Neutrophil (primary cell): ENCODE data around the gene LRRC46.

ENCODE experiments used
- H3K27ac ChIP-seq: fragments of 200-600 bp; sonication (generic); 2 replicates; pipeline ENCODE4 v1.5.1; 2016; ENCODE audit warnings: mild to moderate bottlenecking, moderate library complexity
- H3K27me3 ChIP-seq: fragments of 200-600 bp; sonication (generic); 2 replicates; pipeline ENCODE4 v1.6.0; 2016; ENCODE audit warnings: mild to moderate bottlenecking
- H3K36me3 ChIP-seq: fragments of 200-600 bp; sonication (generic); 2 replicates; pipeline ENCODE4 v1.5.1; 2017
- H3K4me1 ChIP-seq, 2 experiments: fragments of 200-600 bp in 1 of 2; sonication (generic) in 1 of 2; 1 replicate in 1 of 2; 2 replicates in 1 of 2; pipeline versions ENCODE4 v1.5.1 to v1.6.1; 2013 to 2016; ENCODE audit warnings: low read depth in 1 of 2, low read length in 1 of 2, mild to moderate bottlenecking in 1 of 2, moderate library complexity in 1 of 2; ENCODE audit not compliant: control insufficient read depth in 1 of 2, insufficient read depth in 1 of 2
- H3K4me3 ChIP-seq, 2 experiments: fragments of 200-600 bp in 1 of 2; sonication (generic) in 1 of 2; 1 replicate in 1 of 2; 2 replicates in 1 of 2; pipeline ENCODE4 v1.5.1; 2013 to 2016; ENCODE audit warnings: low read depth in 1 of 2, low read length in 1 of 2, mild to moderate bottlenecking in 1 of 2, moderate library complexity in 1 of 2
- H3K9me3 ChIP-seq: fragments of 200-600 bp; sonication (generic); 2 replicates; pipeline ENCODE4 v1.5.1; 2016
- TF ChIP-seq, protein P1 (sequence below): fragments of 200-600 bp; sonication (generic); IDR thresholded peaks from 2 replicates; pipeline ENCODE4 v1.5.1; 2016; ENCODE audit warnings: antibody characterized with exemption

LRRC46 gene, protein sequence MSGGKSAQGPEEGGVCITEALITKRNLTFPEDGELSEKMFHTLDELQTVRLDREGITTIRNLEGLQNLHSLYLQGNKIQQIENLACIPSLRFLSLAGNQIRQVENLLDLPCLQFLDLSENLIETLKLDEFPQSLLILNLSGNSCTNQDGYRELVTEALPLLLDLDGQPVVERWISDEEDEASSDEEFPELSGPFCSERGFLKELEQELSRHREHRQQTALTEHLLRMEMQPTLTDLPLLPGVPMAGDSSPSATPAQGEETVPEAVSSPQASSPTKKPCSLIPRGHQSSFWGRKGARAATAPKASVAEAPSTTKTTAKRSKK

DNA sequence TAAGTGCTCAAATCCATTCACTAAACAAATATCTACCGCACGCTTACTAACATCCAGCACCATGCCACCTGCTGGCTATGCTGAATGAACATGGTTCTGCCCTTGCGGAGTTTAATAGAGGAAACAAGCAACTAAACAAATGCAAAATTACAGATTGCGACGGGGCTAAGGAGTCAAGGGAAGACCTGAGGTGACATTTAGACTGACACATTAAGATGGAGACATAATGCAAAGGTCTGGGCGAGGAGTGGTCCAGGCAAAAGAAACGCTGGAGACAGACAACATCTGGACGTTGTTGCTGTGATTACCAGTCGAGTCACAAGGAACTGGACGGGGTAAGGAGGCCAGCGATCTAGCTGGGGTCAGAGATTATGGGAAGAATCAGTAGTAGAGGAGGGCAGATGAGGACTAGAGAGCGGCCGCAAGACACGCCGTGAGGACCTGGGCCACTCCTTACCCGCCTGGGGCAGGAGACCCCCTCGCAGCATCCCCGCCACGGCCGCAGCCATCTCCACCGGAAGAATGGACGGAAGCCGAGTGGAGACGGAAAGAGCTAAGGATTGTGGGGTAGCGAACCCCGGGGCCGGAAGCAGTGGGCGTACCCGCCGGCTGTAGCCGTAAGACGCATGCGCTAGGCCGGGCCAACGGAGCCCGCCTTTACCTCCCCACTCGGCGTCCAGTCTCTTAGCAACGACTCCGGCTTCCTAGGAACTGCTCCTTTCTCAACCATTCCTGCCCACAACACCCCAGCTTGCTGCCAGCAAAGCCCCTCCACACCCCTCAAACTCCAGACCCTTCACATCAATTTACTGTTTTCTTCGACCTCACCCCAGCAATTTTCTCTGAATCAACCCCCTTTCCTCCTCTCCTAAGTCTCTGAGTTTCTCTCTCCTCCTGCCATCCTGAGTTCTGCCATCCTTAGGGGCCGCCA lies at the start of gene LRRC46, which contains the start of gene MRPL10:
Gene LRRC46, plus strand, starts transcription at position 668 of the 931 bp plus-strand sequence. CDS start 320 bp downstream, outside the sequence.
Gene MRPL10, minus strand, starts transcription at position 539 of the 931 bp plus-strand sequence. Its CDS starts 30 bp downstream, at position 509.
- Histone ChIP-seq H3K4me1 (peaks cover 21 to 22% of the 10 kb centered on the region in 2 experiments), H3K4me3 (peak within 1 kb of the TSS; percentile 74 to 91), H3K27me3 (no peaks in the 10 kb centered on the region), H3K27ac (peak within 1 kb of the TSS; percentile 89), H3K9me3 (no peaks in the 10 kb centered on the region), H3K36me3 (peaks cover 26% of the 10 kb centered on the region)
- TF ChIP-seq, protein P1, sequence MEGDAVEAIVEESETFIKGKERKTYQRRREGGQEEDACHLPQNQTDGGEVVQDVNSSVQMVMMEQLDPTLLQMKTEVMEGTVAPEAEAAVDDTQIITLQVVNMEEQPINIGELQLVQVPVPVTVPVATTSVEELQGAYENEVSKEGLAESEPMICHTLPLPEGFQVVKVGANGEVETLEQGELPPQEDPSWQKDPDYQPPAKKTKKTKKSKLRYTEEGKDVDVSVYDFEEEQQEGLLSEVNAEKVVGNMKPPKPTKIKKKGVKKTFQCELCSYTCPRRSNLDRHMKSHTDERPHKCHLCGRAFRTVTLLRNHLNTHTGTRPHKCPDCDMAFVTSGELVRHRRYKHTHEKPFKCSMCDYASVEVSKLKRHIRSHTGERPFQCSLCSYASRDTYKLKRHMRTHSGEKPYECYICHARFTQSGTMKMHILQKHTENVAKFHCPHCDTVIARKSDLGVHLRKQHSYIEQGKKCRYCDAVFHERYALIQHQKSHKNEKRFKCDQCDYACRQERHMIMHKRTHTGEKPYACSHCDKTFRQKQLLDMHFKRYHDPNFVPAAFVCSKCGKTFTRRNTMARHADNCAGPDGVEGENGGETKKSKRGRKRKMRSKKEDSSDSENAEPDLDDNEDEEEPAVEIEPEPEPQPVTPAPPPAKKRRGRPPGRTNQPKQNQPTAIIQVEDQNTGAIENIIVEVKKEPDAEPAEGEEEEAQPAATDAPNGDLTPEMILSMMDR: no peak

DNA sequence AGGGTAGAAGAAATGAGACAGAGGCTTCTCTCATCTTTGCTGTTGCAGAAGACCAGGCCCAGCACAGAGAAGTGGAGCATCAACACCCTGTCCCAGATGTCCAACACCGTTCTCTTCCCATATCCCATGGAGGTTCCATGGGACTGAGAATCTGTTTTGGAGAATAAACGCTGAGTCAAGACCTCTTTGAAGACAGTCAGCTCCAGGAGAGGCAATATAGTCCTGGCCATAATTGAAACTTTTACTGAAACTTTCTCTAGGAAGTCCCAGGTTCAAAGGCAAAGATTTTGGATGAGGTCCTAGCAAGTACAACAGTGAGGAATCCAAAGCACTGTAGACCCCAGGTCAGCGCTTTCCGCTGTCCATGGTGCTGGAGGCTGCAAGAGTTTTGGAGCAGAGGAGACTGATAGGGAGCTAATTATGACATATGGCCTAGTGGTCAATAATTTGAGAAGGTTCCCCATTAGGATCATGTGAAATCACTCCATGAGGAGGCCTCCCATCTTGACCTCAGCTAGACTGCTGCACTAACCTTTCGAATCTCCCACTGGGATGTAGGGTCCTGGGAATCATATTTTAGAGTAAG lies 45.8 kb upstream of the LRRC46 start:
- no peak overlapping the region for H3K27ac ChIP-seq
- H3K4me3 ChIP-seq: no peak overlapping the region
- TF ChIP-seq, protein P1: no peak
- H3K36me3 ChIP-seq: no peaks in the 10 kb centered on the region
- H3K9me3 ChIP-seq: no peaks in the 10 kb centered on the region
- H3K4me1 ChIP-seq: no peaks in the 10 kb centered on the region
- peaks cover 96% of the 10 kb centered on the region for H3K27me3 ChIP-seq

DNA sequence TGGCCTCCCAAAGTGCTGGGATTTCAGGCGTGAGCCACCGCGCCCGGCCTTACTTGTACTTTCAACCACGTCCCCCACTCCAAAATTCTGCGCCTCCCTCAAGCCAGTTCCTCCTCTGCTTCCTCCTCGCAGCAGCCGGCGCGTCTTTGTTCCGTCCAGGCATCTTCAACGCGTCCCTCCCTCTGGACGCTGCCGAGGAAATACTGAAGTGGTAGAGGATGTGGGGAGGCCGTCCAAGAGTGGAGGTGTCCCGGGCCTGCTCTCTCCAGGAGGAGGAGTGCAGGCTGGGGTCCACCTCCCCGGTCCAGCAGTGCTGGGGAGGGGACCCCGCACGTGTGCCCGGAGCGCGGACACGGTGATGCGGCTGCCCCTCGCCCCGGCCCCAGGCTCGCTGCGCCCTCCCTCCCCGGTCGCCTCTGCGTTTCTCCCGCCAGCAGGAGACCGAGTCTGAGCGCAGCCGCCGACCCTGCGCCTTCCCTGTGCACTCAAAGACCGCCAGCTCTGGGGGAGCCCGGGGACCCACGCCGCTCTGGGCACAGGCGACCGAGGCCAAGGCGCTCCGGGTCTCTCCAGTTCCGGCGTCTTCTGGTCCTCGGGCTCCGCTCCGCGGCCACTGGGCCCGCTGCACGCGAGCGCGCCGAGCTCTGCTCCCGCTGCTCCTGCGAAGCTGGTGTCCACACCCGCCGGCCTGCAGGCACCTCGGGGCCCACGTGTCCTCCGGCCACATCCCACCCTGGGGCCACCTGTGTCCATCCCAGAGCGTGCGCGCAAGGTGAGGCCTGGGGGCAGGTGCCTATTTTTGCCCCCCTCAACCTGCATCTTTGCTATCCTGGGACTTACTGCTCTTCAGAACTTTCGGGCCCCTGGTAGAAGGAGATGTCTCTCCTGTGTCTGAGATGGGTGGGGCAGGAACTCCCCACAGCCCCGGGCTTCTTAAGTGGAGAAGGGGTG lies 41.6 kb upstream of the LRRC46 start:
- H3K4me3 ChIP-seq: no peak overlapping the region

DNA sequence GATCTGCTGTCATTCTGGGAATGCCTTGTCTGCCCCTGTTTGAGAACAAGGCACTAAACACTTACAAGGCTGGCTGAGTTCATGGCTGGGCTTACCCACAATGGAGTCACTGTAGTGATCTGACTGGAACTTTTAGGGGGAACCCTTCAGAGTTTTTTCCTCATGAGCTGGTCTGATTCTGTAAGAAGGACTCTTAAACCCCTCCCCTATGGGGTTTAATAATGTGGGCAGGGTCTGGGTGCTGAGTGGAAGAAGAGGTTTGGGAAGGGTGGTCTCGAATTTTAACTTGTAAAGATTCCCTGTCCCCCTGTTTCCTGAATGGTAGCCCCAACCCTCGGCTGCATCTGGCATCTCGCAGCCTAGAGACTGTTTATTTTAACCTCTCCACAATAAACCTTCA lies 40.4 kb upstream of the LRRC46 start:
- Histone ChIP-seq H3K27ac (no peak overlapping the region), H3K36me3 (no peaks in the 10 kb centered on the region), H3K4me3 (no peak overlapping the region), H3K27me3 (peaks cover 100% of the 10 kb centered on the region), H3K4me1 (no peaks in the 10 kb centered on the region), H3K9me3 (no peaks in the 10 kb centered on the region)
- TF ChIP-seq, protein P1: no peak

More for the DNA sequence above, 41.6 kb upstream of the LRRC46 start:
- H3K9me3 ChIP-seq: no peaks in the 10 kb centered on the region
- no peaks in the 10 kb centered on the region for H3K4me1 ChIP-seq
- TF ChIP-seq, protein P1: no peak
- no peaks in the 10 kb centered on the region for H3K36me3 ChIP-seq
- H3K27me3 ChIP-seq: peaks cover 100% of the 10 kb centered on the region
- H3K27ac ChIP-seq: no peak overlapping the region
